ENCODE data around the gene LBHD1.
A peak's percentile ranks its signal among the peaks of the same experiment; 100 is the strongest.

Gene LBHD1

GRCh38 chr11:62671608-62672389 lies at the start of gene LBHD1, which contains the start of gene UQCC3:
Gene LBHD1 (minus strand): TSS chr11:62672267. CDS start chr11:62670031, 2,236 bp downstream.
Gene UQCC3 (plus strand): TSS chr11:62671673. CDS start chr11:62671746, 73 bp downstream.
- DNase-seq = peak; percentile 83

- no peak for DNase-seq
Observed at GRCh38 chr11:62719302-62719978, 47.4 kb upstream of the LBHD1 start.

GRCh38 chr11:62716816-62717215 lies 44.7 kb upstream of the LBHD1 start:
- DNase-seq = no peak

DNA sequence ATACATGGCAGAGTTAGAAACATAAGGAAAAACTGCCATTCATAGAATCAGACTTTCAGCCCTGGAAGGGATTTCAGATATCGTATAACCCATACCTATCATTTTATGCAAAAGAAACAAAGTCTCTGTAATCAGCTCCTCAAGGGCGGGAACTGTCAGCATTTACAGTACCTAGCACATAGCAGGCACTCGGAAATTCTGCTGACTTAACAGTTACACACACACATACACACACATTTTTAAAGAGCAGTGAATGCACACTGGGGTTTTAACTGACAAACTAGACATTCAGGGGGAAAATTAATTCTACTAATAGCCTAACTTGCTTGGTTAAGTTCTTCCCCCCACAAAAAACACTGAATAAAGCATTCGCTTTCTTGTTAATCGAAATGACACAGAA lies 44.1 kb upstream of the LBHD1 start:
- no peak for DNase-seq

GRCh38 chr11:62715150-62716130 lies 43.4 kb upstream of the LBHD1 start:
- no peak for DNase-seq

- no peak for DNase-seq
Observed at GRCh38 chr11:62713343-62713742, 41.3 kb upstream of the LBHD1 start.

DNA sequence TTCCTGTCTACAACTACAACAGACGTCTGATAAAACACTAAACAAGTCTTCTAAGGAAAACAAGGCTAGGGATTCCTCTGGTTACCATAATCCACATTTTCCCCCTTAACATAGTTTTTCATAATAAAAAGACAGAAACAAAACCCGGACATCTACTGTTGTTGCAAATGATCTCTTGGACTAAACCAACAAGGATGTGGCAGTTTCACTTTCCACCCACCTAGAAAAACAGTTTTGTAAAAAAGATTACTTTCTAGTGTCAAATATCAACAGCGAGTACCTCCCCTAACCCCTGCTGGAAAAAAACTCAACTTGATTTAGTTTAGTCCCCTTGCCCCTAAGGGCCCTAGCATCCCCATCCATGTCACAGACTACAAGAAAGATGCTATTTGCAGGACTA lies 40.8 kb upstream of the LBHD1 start:
- DNase-seq = no peak

DNA sequence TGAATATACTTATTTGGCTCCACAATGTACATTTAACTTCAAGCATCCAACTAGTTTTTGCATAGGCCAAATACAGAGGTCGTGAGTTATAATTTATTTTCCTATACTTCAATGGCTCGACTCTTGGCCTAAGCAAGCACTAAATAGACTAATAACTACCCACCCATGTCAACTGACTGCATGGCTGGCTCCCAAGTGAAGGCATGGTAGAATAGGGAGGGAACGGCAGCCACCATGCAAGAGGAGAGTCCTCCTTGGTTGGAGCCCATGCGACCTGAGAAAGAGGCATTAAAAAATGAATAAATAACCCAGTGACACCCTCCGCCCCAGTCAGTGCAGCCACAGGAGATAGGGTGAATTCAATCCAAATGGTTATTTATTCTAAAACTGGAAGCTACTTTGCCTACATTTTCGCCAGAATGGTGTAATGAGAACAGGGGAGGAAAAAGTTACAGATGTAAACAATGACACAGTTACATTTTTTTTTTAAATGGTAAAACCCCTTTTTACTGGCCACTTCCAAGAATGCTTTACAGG lies 40.3 kb upstream of the LBHD1 start:
- no peak for DNase-seq

- peak; percentile 82 for DNase-seq
Observed at GRCh38 chr11:62710001-62710345, 37.9 kb upstream of the LBHD1 start.

DNA sequence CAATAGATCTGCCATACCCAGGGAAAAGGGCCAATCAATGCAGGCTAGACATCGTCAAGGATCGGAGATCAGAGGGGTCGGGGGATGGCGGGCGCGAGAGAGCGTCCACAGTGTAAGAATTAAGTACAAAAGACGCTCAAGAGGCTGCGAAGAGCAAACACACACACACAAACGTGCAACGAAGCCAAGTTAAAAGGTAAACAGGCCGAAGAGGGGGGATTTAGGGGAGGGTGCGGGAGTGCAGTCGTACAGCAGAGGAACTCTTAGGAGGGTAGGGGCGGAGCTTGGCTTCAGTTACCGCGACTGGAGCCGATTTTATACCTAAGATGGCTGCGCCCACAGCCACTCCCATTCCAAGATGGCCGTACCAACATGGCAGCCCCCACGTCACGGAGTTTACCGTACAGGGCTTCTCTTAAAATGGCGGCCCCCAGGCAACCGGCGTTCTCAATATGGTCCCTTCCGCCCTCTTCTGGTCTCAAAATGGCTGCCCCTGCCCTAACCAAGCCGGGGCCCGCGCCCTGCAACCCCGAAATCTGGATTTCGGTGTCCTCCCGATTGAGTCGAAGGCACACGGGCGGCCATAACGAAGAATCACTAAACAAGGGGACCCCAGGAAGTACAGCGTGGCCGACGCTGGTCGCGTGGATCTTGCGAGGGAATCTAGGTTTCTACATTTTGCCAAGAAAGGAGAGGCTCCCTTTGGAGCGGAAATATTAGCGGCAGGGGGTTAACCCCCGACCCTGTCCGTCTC lies 37.4 kb upstream of the LBHD1 start:
- peak; percentile 99 for DNase-seq

DNA sequence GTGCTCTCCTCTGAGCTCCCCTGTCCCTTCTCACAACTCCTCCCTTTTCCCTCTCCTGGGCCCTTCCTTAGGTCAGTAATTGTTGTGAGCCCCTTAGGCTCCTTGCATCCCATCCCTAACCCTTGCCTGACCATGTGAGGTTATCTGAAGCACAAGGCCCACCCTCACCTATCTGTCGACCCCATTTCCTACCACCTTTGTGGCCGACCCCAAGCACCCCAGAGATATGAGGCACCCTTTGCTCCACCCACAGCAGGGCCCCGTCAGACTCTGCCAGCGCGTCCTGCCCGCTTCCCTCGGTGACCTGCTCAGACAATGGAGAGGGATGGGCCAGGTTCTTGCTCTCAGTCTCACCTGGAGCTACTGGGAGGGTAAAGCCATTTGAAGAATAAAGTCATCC lies 36.7 kb upstream of the LBHD1 start:
- no peak for DNase-seq

DNA sequence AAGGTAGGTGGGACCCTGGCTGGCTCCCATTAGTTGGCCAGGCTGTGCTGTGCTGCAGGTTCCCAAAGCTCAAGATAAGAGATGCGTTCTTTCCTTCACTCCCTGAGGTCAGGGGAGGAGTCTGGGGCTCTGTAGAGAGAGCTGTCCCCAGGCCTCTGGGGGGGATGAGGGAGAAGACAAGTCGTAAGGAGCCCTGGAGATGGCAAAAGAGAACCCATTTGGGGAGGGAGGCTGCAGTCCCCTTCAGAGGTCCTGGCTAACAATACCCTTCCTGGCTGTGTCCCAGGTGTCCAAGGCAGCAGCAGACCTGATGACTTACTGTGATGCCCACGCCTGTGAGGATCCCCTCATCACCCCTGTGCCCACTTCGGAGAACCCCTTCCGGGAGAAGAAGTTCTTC lies 36.3 kb upstream of the LBHD1 start:
- no peak for DNase-seq

DNA sequence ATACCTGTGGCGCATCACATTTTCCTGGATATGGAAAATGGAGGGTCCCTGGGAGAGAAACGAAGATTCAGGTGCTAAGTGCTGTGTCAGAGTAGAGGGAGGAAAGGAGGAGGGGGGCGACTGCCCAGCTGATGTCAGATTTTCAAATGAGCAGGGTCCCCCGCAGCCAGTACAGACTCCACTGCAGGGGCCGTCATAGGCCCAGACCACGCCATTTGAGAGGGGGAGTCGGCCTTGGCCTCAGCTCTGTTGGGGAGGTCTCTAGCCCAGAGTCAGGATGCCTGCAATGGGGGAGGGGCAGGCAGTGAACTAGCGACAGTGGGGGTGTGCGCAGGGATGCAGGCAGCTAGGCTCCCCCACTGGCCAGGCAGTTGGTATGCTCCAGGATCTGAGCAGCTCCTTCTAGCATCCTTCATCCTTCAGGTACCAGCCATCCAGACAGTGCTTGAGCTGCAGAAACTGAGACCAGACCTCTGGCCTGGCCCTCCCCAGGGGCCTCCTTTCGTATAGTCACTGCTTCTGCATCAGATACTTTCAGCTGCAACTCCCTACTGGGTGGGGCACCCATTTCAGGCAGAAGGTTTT lies 35.3 kb upstream of the LBHD1 start, which contains the start of the genes BSCL2 and GNG3:
TSS of gene BSCL2 (minus strand) at position 148 of the 585 bp plus-strand sequence. CDS start 229 bp downstream, outside the sequence.
TSS of gene GNG3 (plus strand) at position 400 of the 585 bp plus-strand sequence. CDS start 620 bp downstream, outside the sequence.
- no peak for DNase-seq

- DNase-seq = no peak
Observed at GRCh38 chr11:62706850-62707247, 34.8 kb upstream of the LBHD1 start.

DNA sequence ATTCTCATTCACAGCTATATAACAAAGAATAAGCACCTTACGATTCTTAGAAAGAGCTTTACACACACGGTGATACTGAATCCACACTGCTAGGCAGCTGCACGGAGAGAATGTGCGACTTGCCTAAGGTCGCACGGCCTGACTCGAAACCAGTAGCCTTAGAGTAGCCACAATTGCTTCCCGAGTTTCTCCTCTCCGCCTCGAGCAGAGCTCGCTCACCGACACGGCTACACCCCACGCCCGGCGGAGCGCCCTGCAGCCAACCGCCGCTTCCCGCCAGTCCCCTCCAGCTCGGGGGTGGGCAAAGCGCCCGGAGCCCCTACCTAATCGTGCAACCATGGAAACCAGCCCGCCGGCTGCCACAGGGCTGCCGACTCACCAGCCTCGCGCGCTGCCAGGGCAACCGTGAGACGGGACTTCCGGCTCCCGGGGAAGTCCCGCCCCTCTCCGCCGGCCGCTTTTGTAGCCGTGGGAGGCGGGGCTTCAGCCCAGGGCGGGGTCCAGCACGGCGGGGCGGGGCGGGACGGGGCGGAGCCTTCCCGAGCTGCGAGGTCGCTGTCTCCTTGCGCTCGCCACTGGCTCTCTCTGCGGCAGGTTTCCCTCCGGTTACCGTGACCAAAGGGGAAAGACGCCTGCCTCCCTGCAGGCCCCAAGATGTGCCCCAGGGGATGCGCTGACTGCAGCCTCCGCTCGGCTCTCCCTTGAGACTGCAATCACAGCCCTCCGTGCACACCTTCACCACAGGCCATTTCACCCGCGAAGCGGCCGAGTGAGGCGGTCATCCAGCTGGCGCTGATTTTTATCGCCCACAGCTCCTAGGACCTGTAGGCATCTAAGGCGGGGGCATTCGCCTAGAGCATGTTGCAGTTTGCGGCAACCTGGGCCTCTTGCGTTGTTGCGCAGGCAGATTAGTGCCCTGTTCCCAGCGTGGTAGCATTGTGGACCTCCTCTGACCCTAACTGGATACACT lies 34.1 kb upstream of the LBHD1 start:
- DNase-seq = peak; percentile 98

DNA sequence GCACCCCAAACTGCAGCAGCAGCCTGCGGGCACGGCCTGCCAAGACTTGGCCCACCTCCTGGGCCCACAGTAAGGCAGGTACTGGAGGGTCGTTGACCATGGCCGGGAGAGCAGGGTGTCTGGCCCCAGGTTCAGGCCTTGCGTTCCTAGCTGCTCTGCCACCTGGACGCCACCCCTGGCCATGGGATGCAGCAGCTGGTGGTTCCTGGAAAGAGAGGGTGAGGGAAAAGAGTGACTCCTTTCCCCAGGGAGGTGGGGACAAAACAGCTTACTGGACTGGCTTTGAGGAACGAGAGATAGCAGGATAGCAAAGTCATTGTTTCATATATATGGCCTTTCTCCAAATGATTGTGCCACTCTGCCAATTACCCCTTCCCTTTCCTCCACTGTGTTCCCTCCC lies 33.3 kb upstream of the LBHD1 start:
- peak; percentile 45 for DNase-seq

DNA sequence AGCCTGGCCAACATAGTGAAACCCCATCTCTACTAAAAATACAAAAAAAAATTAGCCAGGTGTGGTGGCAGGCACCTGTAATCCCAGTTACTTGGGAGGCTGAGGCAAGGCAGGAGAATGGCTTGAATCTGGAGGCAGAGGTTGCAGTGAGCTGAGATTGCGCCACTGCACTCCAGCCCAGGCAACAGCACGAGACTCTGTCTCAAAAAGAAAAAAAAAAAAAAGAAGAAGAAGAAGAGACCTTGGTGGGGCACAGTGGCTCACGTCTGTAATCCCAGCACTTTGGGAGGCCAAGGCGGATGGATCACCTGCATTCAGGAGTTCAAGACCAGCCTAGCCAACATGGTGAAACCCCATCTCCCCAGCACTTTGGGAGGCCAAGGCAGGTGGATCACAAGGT lies 31.9 kb upstream of the LBHD1 start:
- DNase-seq = peak; percentile 43

- DNase-seq = peak; percentile 93
Observed at GRCh38 chr11:62702246-62702645, 30.2 kb upstream of the LBHD1 start.

DNA sequence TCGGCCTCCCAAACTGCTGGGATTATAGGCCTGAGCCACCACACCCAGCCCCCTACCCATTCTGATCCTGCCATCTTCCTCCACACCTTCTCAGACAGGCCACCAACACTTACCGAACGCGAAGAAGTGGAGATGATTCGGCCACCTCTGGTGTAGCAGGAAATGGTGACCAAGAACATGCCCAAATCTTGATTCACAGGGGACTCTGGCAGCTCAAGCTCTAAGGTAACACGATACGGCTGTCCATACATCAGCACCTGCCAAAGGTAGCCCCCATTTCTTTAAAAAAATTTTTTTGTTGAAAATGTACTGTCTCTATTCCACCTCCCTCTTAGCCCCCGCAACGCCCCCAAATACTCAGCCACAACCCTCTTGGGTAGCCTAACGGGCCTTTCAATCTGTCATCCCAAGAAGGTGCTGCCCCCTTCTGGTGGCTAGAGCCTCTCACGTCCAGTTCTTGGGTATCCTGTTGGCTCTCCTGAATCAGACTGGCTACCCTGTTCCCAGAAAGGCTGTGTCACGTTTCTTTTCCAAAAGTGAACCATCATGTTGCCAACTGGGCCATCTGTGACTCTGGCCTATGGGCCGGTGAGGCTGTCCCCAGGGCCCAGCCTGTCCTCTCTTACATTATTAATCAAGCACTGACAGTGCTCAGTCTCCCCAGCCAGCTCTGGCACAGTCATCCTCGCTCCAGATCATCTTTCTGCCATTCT lies 22.5 kb upstream of the LBHD1 start:
- DNase-seq = peak; percentile 87
